Measurements from ENCODE around the gene GNAO1. TPM values are rescaled to one million over a fixed set of nuclear protein-coding genes. Genes with fewer than 3 reads are reported as not detected.

GNAO1 gene
- polyA plus RNA-seq, 1 of the 3 experiments (the other 2 are of a cell fraction) = 0.30 TPM

- no peak for DNase-seq
- Histone ChIP-seq H3K4me3 (ENCODE audit: low read depth in 2 of 2, low read length in 1 of 2) (no peak overlapping the region), H3K9ac (no peak overlapping the region), H3K27ac (ENCODE audit: low read depth in 2 of 2, low read length in 1 of 2) (peak overlapping the region in 1 of 2 experiments; percentile 93; a peak in 2 of 4 replicates), H3K4me1 (ENCODE audit: control insufficient read depth in 1 of 2, insufficient read depth in 2 of 2, low read depth in 1 of 2, low read length in 1 of 2) (peaks cover 0 to 85% of the 10 kb centered on the region in 2 experiments; a peak in 2 of 4 replicates), H3K9me2 (no peaks in the 10 kb centered on the region), H3K4me2 (no peak overlapping the region), H2AFZ (ENCODE audit: low read depth) (no peak overlapping the region), H3F3A (replicated peaks; ENCODE audit: insufficient read depth) (no peaks in the 10 kb centered on the region), H3K27me3 (ENCODE audit: insufficient read depth) (no peaks in the 10 kb centered on the region), H4K20me1 (ENCODE audit: insufficient read depth) (no peaks in the 10 kb centered on the region), H3K79me2 (ENCODE audit: insufficient read depth) (no peaks in the 10 kb centered on the region), H3K9me3 (no peaks in the 10 kb centered on the region), H3K36me3 (replicated peaks in 1 of 2; ENCODE audit: control insufficient read depth in 1 of 2, insufficient read depth in 2 of 2, low read length in 1 of 2) (no peaks in the 10 kb centered on the region)
- WGBS (ENCODE audit: low lambda C conversion rate) = 29% methylated on average over 2 of the region's 2 CpGs
- TF ChIP-seq PBX3 (IDR thresholded peaks at IDR 0.05) (no peak), RCOR1 (IDR thresholded peaks at IDR 0.05; ENCODE audit: low read length) (no peak), REST (IDR thresholded peaks at IDR 0.05; ENCODE audit: low read depth, low read length) (no peak), SIN3A (IDR thresholded peaks at IDR 0.05; ENCODE audit: borderline replicate concordance, low read depth, low read length) (no peak), FOSL2 (IDR thresholded peaks at IDR 0.05; ENCODE audit: borderline replicate concordance, low read depth) (no peak), USF2 (IDR thresholded peaks at IDR 0.05; ENCODE audit: borderline replicate concordance, low read depth, low read length) (no peak)
- POLR2A ChIA-PET = interaction anchor here (0.6 to 2.5 kb wide), 6 partner anchors 7 to 162 kb away, joined by 3 to 8 read pairs (median 5); partner anchors contain the start of gene GNAO1
- CTCF ChIA-PET = interaction anchor here (1.3 to 3.9 kb wide), 10 partner anchors 11 to 92 kb away, joined by 4 to 20 read pairs (median 5); partner anchors contain the start of gene GNAO1
These were observed 73.3 kb downstream of the GNAO1 start for GRCh38 chr16:56264609-56264972.

DNA sequence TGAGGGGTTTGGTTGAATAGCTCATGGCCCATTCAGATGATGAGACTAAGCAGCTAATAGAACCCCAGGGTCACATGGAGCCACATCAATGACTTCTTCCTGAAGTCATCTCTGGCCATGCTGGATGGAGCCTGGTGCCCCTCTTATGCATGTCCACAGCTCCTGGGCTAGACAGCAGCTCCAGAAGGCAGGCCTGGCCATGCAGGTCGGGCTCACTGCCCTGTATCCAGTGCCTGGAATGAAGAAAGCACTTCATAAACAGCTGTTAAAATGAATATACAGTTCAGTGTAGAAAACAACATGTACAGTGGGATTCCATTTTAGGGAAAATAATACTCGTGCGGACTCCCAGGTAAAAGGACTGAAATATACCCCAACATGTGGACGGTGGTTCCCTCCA is 73.9 kb downstream of the GNAO1 start:
- Histone ChIP-seq H3K9me2 (no peaks in the 10 kb centered on the region), H3K4me2 (no peak overlapping the region), H4K20me1 (ENCODE audit: insufficient read depth) (no peaks in the 10 kb centered on the region), H3K36me3 (replicated peaks in 1 of 2; ENCODE audit: control insufficient read depth in 1 of 2, insufficient read depth in 2 of 2, low read length in 1 of 2) (no peaks in the 10 kb centered on the region), H3K27me3 (ENCODE audit: insufficient read depth) (no peaks in the 10 kb centered on the region), H3K4me1 (ENCODE audit: control insufficient read depth in 1 of 2, insufficient read depth in 2 of 2, low read depth in 1 of 2, low read length in 1 of 2) (peaks cover 0 to 85% of the 10 kb centered on the region in 2 experiments; a peak in 2 of 4 replicates), H3K79me2 (ENCODE audit: insufficient read depth) (no peaks in the 10 kb centered on the region), H2AFZ (ENCODE audit: low read depth) (no peak overlapping the region), H3K27ac (ENCODE audit: low read depth in 2 of 2, low read length in 1 of 2) (peak overlapping the region in 1 of 2 experiments; percentile 86; a peak in 2 of 4 replicates), H3F3A (replicated peaks; ENCODE audit: insufficient read depth) (no peaks in the 10 kb centered on the region), H3K9ac (no peak overlapping the region), H3K9me3 (no peaks in the 10 kb centered on the region), H3K4me3 (ENCODE audit: low read depth in 2 of 2, low read length in 1 of 2) (no peak overlapping the region)
- CTCF ChIA-PET = interaction anchor here (0.7 to 3.9 kb wide), 7 partner anchors 12 to 62 kb away, joined by 3 to 20 read pairs (median 9); no protein-coding TSS in a partner anchor
- 53% methylated on average over 4 of the region's 4 CpGs for WGBS (ENCODE audit: low lambda C conversion rate)
- DNase-seq = no peak
- POLR2A ChIA-PET = interaction anchor here (0.6 to 2.5 kb wide), 3 partner anchors 8 to 74 kb away, joined by 4 to 6 read pairs (median 6); partner anchors contain the start of gene GNAO1
- TF ChIP-seq MXI1 (IDR thresholded peaks at IDR 0.05; ENCODE audit: low read depth, low read length) (no peak), RCOR1 (IDR thresholded peaks at IDR 0.05; ENCODE audit: low read length) (no peak), GATA2 (CRISPR knock-in tag; IDR thresholded peaks at IDR 0.05) (no peak), CHD2 (IDR thresholded peaks at IDR 0.05; ENCODE audit: low read length, partially characterized antibody) (no peak), MAX (IDR thresholded peaks at IDR 0.05; ENCODE audit: low read depth) (no peak), YY1 (IDR thresholded peaks at IDR 0.05; ENCODE audit: low read depth) (no peak), TCF12 (IDR thresholded peaks at IDR 0.05) (no peak)
- TF ChIP-seq, protein P1, sequence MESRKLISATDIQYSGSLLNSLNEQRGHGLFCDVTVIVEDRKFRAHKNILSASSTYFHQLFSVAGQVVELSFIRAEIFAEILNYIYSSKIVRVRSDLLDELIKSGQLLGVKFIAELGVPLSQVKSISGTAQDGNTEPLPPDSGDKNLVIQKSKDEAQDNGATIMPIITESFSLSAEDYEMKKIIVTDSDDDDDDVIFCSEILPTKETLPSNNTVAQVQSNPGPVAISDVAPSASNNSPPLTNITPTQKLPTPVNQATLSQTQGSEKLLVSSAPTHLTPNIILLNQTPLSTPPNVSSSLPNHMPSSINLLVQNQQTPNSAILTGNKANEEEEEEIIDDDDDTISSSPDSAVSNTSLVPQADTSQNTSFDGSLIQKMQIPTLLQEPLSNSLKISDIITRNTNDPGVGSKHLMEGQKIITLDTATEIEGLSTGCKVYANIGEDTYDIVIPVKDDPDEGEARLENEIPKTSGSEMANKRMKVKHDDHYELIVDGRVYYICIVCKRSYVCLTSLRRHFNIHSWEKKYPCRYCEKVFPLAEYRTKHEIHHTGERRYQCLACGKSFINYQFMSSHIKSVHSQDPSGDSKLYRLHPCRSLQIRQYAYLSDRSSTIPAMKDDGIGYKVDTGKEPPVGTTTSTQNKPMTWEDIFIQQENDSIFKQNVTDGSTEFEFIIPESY (IDR thresholded peaks at IDR 0.05; ENCODE audit: borderline replicate concordance, low read depth) = no peak
